HL-60 (cell line): ENCODE results near the gene GPX3.

Experiments
- DNase-seq, 2 experiments: peaks; one replicate each; pipeline ENCODE4 v3.0.0-alpha.2; 2010 to 2020; ENCODE audit warnings: low read depth in 1 of 2, low spot score in 1 of 2
- H3K27ac ChIP-seq: fragments of 250-450 bp; sonication (Bioruptor Pico); replicated peaks from 2 replicates; pipeline ENCODE4 v1.5.1; 2020; ENCODE audit warnings: mild to moderate bottlenecking, moderate library complexity
- H3K27me3 ChIP-seq: fragments of 250-450 bp; sonication (Bioruptor Pico); 2 replicates; pipeline ENCODE4 v1.5.1; 2021; ENCODE audit warnings: mild to moderate bottlenecking, moderate library complexity; ENCODE audit not compliant: insufficient read depth, poor library complexity, severe bottlenecking
- H3K4me3 ChIP-seq: replicated peaks from 2 replicates; pipeline ENCODE4 v1.5.1; 2011; ENCODE audit warnings: mild to moderate bottlenecking, control low read depth, low read length; ENCODE audit not compliant: insufficient read depth
- CTCF ChIP-seq: IDR thresholded peaks from one replicate; pipeline ENCODE4 v1.5.1; 2011; ENCODE audit warnings: low read length, control low read depth, inconsistent platforms; ENCODE audit not compliant: insufficient read depth
- GABPA ChIP-seq: IDR thresholded peaks from 2 replicates; pipeline ENCODE4 v1.6.1; 2012; ENCODE audit warnings: low read depth
- POLR2AphosphoS5 ChIP-seq: IDR thresholded peaks from 2 replicates; pipeline ENCODE4 v1.6.1; 2012; ENCODE audit warnings: low read depth
- REST ChIP-seq: IDR thresholded peaks from 2 replicates; pipeline ENCODE4 v1.6.1; 2012; ENCODE audit warnings: low read depth; ENCODE audit not compliant: insufficient replicate concordance
- SPI1 ChIP-seq: IDR thresholded peaks from 2 replicates; pipeline ENCODE4 v1.6.1; 2012; ENCODE audit warnings: low read depth, mild to moderate bottlenecking, borderline replicate concordance

The GPX3 gene

GRCh38 chr5:151040211-151040747 lies 19.9 kb downstream of the GPX3 start:
- DNase-seq: no peak

GRCh38 chr5:151041577-151042268 lies 21.3 kb downstream of the GPX3 start:
- no peak for DNase-seq
- TF ChIP-seq POLR2AphosphoS5 (no peak), CTCF (no peak)
- Histone ChIP-seq H3K4me3 (no peak overlapping the region), H3K27ac (no peak overlapping the region), H3K27me3 (no peaks in the 10 kb centered on the region)

More at GRCh38 chr5:151040211-151040747, 19.9 kb downstream of the GPX3 start:
- Histone ChIP-seq H3K27me3 (no peaks in the 10 kb centered on the region), H3K4me3 (no peak overlapping the region), H3K27ac (no peak overlapping the region)
- no peak for TF ChIP-seq CTCF
- no peak for TF ChIP-seq SPI1
- TF ChIP-seq REST: no peak
- TF ChIP-seq POLR2AphosphoS5: no peak
- TF ChIP-seq GABPA: no peak

GRCh38 chr5:151042453-151043093 lies 22.2 kb downstream of the GPX3 start:
- H3K27ac ChIP-seq: no peak overlapping the region
- no peaks in the 10 kb centered on the region for H3K27me3 ChIP-seq

More at GRCh38 chr5:151042453-151043093, 22.2 kb downstream of the GPX3 start:
- DNase-seq: no peak
- H3K4me3 ChIP-seq: no peak overlapping the region
- TF ChIP-seq REST: no peak
- TF ChIP-seq CTCF: no peak
- TF ChIP-seq POLR2AphosphoS5: no peak
